ENCODE results near the gene PRKD1.

The PRKD1 gene

DNA sequence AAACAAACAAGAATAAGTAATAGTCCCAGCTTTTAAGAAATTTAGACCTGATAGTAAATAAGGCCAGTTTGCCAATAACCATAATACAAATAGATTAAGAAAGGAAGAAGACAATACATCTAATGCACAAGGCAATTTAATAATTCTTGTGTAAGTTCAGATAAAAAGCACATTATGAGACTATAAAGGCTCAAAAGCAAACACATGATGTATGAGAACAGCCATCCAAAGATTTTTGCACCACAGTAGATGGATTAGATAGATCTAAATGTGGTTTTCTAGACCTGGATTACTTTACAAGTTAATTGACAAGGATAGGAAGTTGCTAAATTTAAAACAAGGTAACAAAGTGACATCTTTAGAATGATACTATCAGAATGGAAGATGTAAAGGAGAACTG lies 125.4 kb downstream of the PRKD1 start:
- CTCF ChIA-PET = no interaction called here

DNA sequence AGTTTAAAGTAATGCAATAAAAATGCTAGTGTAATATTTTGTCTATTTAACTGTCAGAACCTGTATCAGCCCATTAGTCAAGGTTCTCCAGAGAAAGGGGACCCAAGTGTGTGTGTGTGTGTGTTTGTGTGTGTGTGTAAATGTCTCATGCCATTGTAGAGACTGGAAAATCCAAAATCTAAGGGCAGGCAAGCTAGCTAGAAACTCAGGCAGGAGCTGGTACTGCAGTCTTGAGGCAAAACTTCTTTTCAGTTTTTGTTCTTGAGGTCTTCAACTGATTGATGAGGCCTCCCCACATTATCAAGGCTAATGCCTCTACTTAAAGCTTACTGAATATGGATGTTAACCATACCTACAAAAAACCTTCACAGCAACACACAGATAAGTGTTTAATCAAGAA lies 126.7 kb downstream of the PRKD1 start:
- no peaks in the 10 kb centered on the region for H3K36me3 ChIP-seq (ENCODE audit: control insufficient read depth in 4 of 4, insufficient read depth in 4 of 4, low read length in 3 of 4)
- DNase-seq = no peak
- ChIA-PET CTCF (no interaction called here), POLR2A (no interaction called here)
- no peaks in the 10 kb centered on the region for H3K4me1 ChIP-seq (ENCODE audit: control extremely low read depth in 1 of 4, control insufficient read depth in 4 of 4, insufficient read depth in 4 of 4, low read length in 3 of 4)
- no peak overlapping the region for H3K27ac ChIP-seq (ENCODE audit: insufficient read depth in 1 of 2, low read depth in 1 of 2, low read length in 2 of 2, poor library complexity in 1 of 2, severe bottlenecking in 2 of 2)
- no peaks in the 10 kb centered on the region for H3K9me3 ChIP-seq (ENCODE audit: control extremely low read depth in 1 of 5, control insufficient read depth in 4 of 5, insufficient read depth in 2 of 5, low read depth in 1 of 5, low read length in 4 of 5)
- no peak overlapping the region for H3K4me3 ChIP-seq (ENCODE audit: control insufficient read depth in 1 of 7, extremely low read depth in 1 of 7, insufficient read depth in 4 of 7, low read depth in 2 of 7, low read length in 6 of 7)
- H3K27me3 ChIP-seq (replicated peaks in 2 of 5; ENCODE audit: control insufficient read depth in 4 of 5, insufficient read depth in 5 of 5, low read length in 4 of 5) = no peaks in the 10 kb centered on the region

More for the DNA sequence above, 125.4 kb downstream of the PRKD1 start:
- Histone ChIP-seq H3K27ac (ENCODE audit: insufficient read depth in 1 of 2, low read depth in 1 of 2, low read length in 2 of 2, poor library complexity in 1 of 2, severe bottlenecking in 2 of 2) (no peak overlapping the region), H3K9me3 (ENCODE audit: control extremely low read depth in 1 of 5, control insufficient read depth in 4 of 5, insufficient read depth in 2 of 5, low read depth in 1 of 5, low read length in 4 of 5) (no peaks in the 10 kb centered on the region), H3K4me3 (ENCODE audit: control insufficient read depth in 1 of 7, extremely low read depth in 1 of 7, insufficient read depth in 4 of 7, low read depth in 2 of 7, low read length in 6 of 7) (no peak overlapping the region), H3K36me3 (ENCODE audit: control insufficient read depth in 4 of 4, insufficient read depth in 4 of 4, low read length in 3 of 4) (no peaks in the 10 kb centered on the region), H3K4me1 (ENCODE audit: control extremely low read depth in 1 of 4, control insufficient read depth in 4 of 4, insufficient read depth in 4 of 4, low read length in 3 of 4) (no peaks in the 10 kb centered on the region), H3K27me3 (replicated peaks in 2 of 5; ENCODE audit: control insufficient read depth in 4 of 5, insufficient read depth in 5 of 5, low read length in 4 of 5) (no peaks in the 10 kb centered on the region)
- POLR2A ChIA-PET = no interaction called here
- no peak for DNase-seq

DNA sequence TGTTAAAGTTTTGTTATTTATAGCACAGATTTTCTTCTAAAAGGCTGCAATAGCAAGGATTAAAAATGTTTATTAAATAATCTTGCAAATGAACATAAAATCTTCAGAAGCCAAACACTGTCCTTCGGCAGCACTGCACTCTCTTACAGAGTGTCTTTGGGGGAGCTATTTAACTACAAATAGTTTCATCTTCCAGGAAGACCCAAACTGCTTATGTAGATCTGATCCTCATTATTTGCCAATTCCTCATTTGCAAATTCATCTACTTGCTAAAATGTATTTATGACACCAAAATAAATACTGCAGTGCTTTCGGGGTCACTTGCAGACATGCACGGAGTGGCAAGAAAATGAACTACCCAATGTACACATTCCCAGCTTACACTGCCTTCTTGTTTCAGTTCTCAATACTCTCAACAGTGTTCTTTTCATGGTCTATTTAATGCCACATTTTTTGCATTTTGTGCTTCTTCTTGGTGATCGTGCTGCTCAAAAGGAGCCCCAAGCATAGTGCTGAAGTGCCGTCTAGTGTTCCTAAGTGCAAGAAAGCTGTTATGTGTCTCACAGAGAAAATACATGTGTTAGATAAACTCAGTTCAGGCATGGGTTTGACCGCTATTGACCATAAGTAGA lies 128.1 kb downstream of the PRKD1 start:
- Histone ChIP-seq H3K4me1 (ENCODE audit: control extremely low read depth in 1 of 4, control insufficient read depth in 4 of 4, insufficient read depth in 4 of 4, low read length in 3 of 4) (no peaks in the 10 kb centered on the region), H3K27me3 (replicated peaks in 2 of 5; ENCODE audit: control insufficient read depth in 4 of 5, insufficient read depth in 5 of 5, low read length in 4 of 5) (no peaks in the 10 kb centered on the region), H3K4me3 (ENCODE audit: control insufficient read depth in 1 of 7, extremely low read depth in 1 of 7, insufficient read depth in 4 of 7, low read depth in 2 of 7, low read length in 6 of 7) (no peak overlapping the region), H3K27ac (ENCODE audit: insufficient read depth in 1 of 2, low read depth in 1 of 2, low read length in 2 of 2, poor library complexity in 1 of 2, severe bottlenecking in 2 of 2) (no peak overlapping the region), H3K9me3 (ENCODE audit: control extremely low read depth in 1 of 5, control insufficient read depth in 4 of 5, insufficient read depth in 2 of 5, low read depth in 1 of 5, low read length in 4 of 5) (no peaks in the 10 kb centered on the region), H3K36me3 (ENCODE audit: control insufficient read depth in 4 of 4, insufficient read depth in 4 of 4, low read length in 3 of 4) (no peaks in the 10 kb centered on the region)
- WGBS (ENCODE audit: insufficient coverage) = 85% methylated on average over 5 of the region's 6 CpGs
- no peak for DNase-seq
- ChIA-PET POLR2A (no interaction called here), CTCF (no interaction called here)

DNA sequence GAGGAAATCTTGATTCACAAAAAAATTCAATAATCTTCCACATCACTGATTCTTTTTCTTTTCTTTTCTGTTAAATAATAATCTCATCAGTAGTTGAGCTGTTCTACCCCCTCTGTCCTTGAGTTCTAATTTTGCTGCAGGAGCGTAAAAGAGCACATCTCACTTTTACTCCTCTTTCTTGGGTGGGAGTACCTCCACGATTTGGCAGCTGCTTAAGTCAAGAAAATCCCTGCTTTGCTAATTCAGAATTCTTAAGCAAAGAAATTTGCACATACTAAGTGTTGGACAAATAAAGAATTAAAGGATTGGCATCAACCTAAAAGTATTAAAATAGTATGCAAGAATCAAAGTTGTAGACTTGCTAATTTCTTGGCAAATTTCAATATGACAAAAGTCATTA lies 128.8 kb downstream of the PRKD1 start:
- Histone ChIP-seq H3K4me1 (ENCODE audit: control extremely low read depth in 1 of 4, control insufficient read depth in 4 of 4, insufficient read depth in 4 of 4, low read length in 3 of 4) (no peaks in the 10 kb centered on the region), H3K27ac (ENCODE audit: insufficient read depth in 1 of 2, low read depth in 1 of 2, low read length in 2 of 2, poor library complexity in 1 of 2, severe bottlenecking in 2 of 2) (no peak overlapping the region), H3K4me3 (ENCODE audit: control insufficient read depth in 1 of 7, extremely low read depth in 1 of 7, insufficient read depth in 4 of 7, low read depth in 2 of 7, low read length in 6 of 7) (no peak overlapping the region), H3K36me3 (ENCODE audit: control insufficient read depth in 4 of 4, insufficient read depth in 4 of 4, low read length in 3 of 4) (no peaks in the 10 kb centered on the region), H3K9me3 (ENCODE audit: control extremely low read depth in 1 of 5, control insufficient read depth in 4 of 5, insufficient read depth in 2 of 5, low read depth in 1 of 5, low read length in 4 of 5) (no peaks in the 10 kb centered on the region), H3K27me3 (replicated peaks in 2 of 5; ENCODE audit: control insufficient read depth in 4 of 5, insufficient read depth in 5 of 5, low read length in 4 of 5) (no peaks in the 10 kb centered on the region)
- DNase-seq = no peak
- ChIA-PET POLR2A (no interaction called here), CTCF (no interaction called here)
- 100% methylated on average over 1 of the region's 2 CpGs for WGBS (ENCODE audit: insufficient coverage)

DNA sequence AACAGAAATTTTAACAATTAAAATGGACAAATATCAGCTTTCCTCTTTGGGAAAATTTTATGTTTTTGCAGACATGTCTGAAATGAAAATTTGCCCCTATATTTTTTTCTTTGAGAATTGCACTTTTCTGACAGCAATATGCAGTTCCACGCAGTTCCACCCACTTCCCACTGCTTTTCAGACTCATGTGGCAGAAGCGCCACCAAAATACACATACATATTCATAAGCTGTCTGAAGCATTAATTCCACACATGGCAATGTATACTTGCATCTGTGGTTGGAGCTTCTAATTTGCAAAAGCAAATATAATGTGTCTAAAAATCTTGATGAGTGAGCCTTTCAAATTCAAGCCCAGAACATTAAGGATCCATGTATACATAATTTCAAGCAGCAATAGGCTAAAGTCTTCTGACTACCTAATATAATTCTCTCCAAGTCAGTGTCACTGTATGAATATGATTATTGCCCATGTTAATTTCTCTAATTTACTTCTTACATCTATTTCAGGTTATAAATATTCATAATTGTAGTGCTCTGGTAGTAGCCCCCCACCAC lies 129.5 kb downstream of the PRKD1 start:
- no peaks in the 10 kb centered on the region for H3K4me1 ChIP-seq (ENCODE audit: control extremely low read depth in 1 of 4, control insufficient read depth in 4 of 4, insufficient read depth in 4 of 4, low read length in 3 of 4)
- H3K27ac ChIP-seq (ENCODE audit: insufficient read depth in 1 of 2, low read depth in 1 of 2, low read length in 2 of 2, poor library complexity in 1 of 2, severe bottlenecking in 2 of 2) = no peak overlapping the region
- H3K27me3 ChIP-seq (replicated peaks in 2 of 5; ENCODE audit: control insufficient read depth in 4 of 5, insufficient read depth in 5 of 5, low read length in 4 of 5) = no peaks in the 10 kb centered on the region
- WGBS (ENCODE audit: insufficient coverage) = no CpG with 5 or more reads among the region's 2 CpGs
- H3K36me3 ChIP-seq (ENCODE audit: control insufficient read depth in 4 of 4, insufficient read depth in 4 of 4, low read length in 3 of 4) = no peaks in the 10 kb centered on the region
- H3K4me3 ChIP-seq (ENCODE audit: control insufficient read depth in 1 of 7, extremely low read depth in 1 of 7, insufficient read depth in 4 of 7, low read depth in 2 of 7, low read length in 6 of 7) = no peak overlapping the region
- POLR2A ChIA-PET = no interaction called here
- CTCF ChIA-PET = no interaction called here
- DNase-seq = no peak
- no peaks in the 10 kb centered on the region for H3K9me3 ChIP-seq (ENCODE audit: control extremely low read depth in 1 of 5, control insufficient read depth in 4 of 5, insufficient read depth in 2 of 5, low read depth in 1 of 5, low read length in 4 of 5)

DNA sequence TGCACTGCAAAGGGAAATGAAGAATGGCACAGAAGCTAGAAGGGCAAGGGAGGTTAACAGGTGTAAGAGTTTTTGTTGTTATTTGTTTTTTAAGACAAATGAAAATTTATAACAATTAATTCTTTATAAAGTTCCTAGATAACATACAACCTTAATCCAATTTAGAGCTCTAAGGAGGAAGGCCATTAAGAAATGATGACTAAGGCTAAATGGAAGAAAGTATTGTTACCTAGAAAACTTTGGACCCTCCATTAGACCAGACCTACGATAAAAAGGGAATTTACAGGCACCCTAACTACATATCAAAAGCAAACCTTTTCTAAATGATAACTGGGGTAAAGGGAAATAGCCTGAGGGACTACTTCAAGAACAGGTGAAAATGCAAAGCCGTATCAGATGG lies 130.8 kb downstream of the PRKD1 start:
- Histone ChIP-seq H3K4me3 (ENCODE audit: control insufficient read depth in 1 of 7, extremely low read depth in 1 of 7, insufficient read depth in 4 of 7, low read depth in 2 of 7, low read length in 6 of 7) (no peak overlapping the region), H3K27ac (ENCODE audit: insufficient read depth in 1 of 2, low read depth in 1 of 2, low read length in 2 of 2, poor library complexity in 1 of 2, severe bottlenecking in 2 of 2) (no peak overlapping the region), H3K36me3 (ENCODE audit: control insufficient read depth in 4 of 4, insufficient read depth in 4 of 4, low read length in 3 of 4) (no peaks in the 10 kb centered on the region), H3K27me3 (replicated peaks in 2 of 5; ENCODE audit: control insufficient read depth in 4 of 5, insufficient read depth in 5 of 5, low read length in 4 of 5) (no peaks in the 10 kb centered on the region), H3K9me3 (ENCODE audit: control extremely low read depth in 1 of 5, control insufficient read depth in 4 of 5, insufficient read depth in 2 of 5, low read depth in 1 of 5, low read length in 4 of 5) (no peaks in the 10 kb centered on the region), H3K4me1 (ENCODE audit: control extremely low read depth in 1 of 4, control insufficient read depth in 4 of 4, insufficient read depth in 4 of 4, low read length in 3 of 4) (no peaks in the 10 kb centered on the region)
- no CpG with 5 or more reads among the region's 2 CpGs for WGBS (ENCODE audit: insufficient coverage)
- ChIA-PET CTCF (no interaction called here), POLR2A (no interaction called here)
- no peak for DNase-seq

DNA sequence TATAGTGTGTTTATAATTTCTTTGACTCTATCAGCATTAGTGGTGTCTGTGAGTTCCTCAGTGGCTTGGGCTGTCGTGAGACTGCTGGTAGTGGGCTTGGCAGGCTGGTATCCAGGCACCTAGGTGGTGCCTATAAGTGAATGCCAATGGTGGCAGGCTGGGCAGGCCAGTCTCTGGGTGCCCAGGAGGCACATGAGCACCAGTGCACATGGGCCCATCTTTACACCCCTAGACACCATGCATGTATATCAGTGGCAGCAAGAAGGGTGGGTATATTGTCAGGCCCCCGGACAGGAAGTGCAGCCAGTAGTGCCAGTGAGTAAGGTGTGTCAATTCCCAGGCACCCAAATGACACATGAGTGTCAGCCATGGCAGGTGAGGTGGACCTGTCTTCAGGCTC lies 138.2 kb downstream of the PRKD1 start:
- WGBS (ENCODE audit: insufficient coverage) = 100% methylated on average over 1 of the region's 2 CpGs
- Histone ChIP-seq H3K36me3 (ENCODE audit: control insufficient read depth in 4 of 4, insufficient read depth in 4 of 4, low read length in 3 of 4) (no peaks in the 10 kb centered on the region), H3K27ac (ENCODE audit: insufficient read depth in 1 of 2, low read depth in 1 of 2, low read length in 2 of 2, poor library complexity in 1 of 2, severe bottlenecking in 2 of 2) (no peak overlapping the region), H3K4me3 (ENCODE audit: control insufficient read depth in 1 of 7, extremely low read depth in 1 of 7, insufficient read depth in 4 of 7, low read depth in 2 of 7, low read length in 6 of 7) (no peak overlapping the region), H3K9me3 (ENCODE audit: control extremely low read depth in 1 of 5, control insufficient read depth in 4 of 5, insufficient read depth in 2 of 5, low read depth in 1 of 5, low read length in 4 of 5) (peaks cover 0 to 4% (median 0%) of the 10 kb centered on the region in 5 experiments), H3K27me3 (replicated peaks in 2 of 5; ENCODE audit: control insufficient read depth in 4 of 5, insufficient read depth in 5 of 5, low read length in 4 of 5) (no peaks in the 10 kb centered on the region), H3K4me1 (ENCODE audit: control extremely low read depth in 1 of 4, control insufficient read depth in 4 of 4, insufficient read depth in 4 of 4, low read length in 3 of 4) (no peaks in the 10 kb centered on the region)
- DNase-seq = no peak
- ChIA-PET CTCF (no interaction called here), POLR2A (no interaction called here)

Measured in common myeloid progenitor, CD34-positive (primary cell).